SK-N-SH treated with all-trans-retinoic acid at 6 μM for 48 hours (cell line): ENCODE results near the gene SBSN.

ENCODE experiments used
- ARNTL ChIP-seq: fragments of 450-650 bp; formaldehyde crosslinking; IDR thresholded peaks from 2 replicates; pipeline ENCODE4 v1.5.0; 2020; ENCODE audit warnings: low read depth, mild to moderate bottlenecking, moderate library complexity, borderline replicate concordance
- ESRRG ChIP-seq: fragments of 250-450 bp; sonication (Bioruptor Pico); IDR thresholded peaks from 2 replicates; pipeline ENCODE4 v1.6.1; 2021; ENCODE audit warnings: mild to moderate bottlenecking
- OSR1 ChIP-seq: fragments of 250-450 bp; sonication (Bioruptor Pico); IDR thresholded peaks from 2 replicates; pipeline ENCODE4 v1.8.0; 2022; ENCODE audit warnings: moderate library complexity, mild to moderate bottlenecking, inconsistent platforms
- PPARA ChIP-seq: fragments of 250-450 bp; sonication (Bioruptor Pico); IDR thresholded peaks from 2 replicates; pipeline ENCODE4 v1.5.0; 2020; ENCODE audit warnings: mild to moderate bottlenecking, borderline replicate concordance
- RARB ChIP-seq: fragments of 250-450 bp; sonication (Bioruptor Pico); IDR thresholded peaks from 2 replicates; pipeline ENCODE4 v1.8.0; 2021; ENCODE audit warnings: mild to moderate bottlenecking, moderate library complexity
- SNAI2 ChIP-seq: fragments of 250-450 bp; sonication (Bioruptor Pico); IDR thresholded peaks from 2 replicates; pipeline ENCODE4 v1.5.0; 2020; ENCODE audit warnings: mild to moderate bottlenecking, moderate library complexity
- TOX ChIP-seq: fragments of 250-450 bp; sonication (Bioruptor Pico); IDR thresholded peaks from 2 replicates; pipeline ENCODE4 v1.8.0; 2021; ENCODE audit warnings: mild to moderate bottlenecking, moderate library complexity, borderline replicate concordance
- ZNF565 ChIP-seq: fragments of 450-650 bp; formaldehyde crosslinking; conservative IDR thresholded peaks from 2 replicates; pipeline ENCODE4 v1.5.0; 2020; ENCODE audit warnings: low read depth, mild to moderate bottlenecking, moderate library complexity
- ZNF70 ChIP-seq: fragments of 450-650 bp; formaldehyde crosslinking; IDR thresholded peaks from 2 replicates; pipeline ENCODE4 v1.5.0; 2020; ENCODE audit warnings: mild to moderate bottlenecking, moderate library complexity
- ZNF8 ChIP-seq: fragments of 450-650 bp; formaldehyde crosslinking; IDR thresholded peaks from 2 replicates; pipeline ENCODE4 v1.5.0; 2020; ENCODE audit warnings: mild to moderate bottlenecking, moderate library complexity
- TF ChIP-seq, protein P1 (sequence below): fragments of 250-450 bp; sonication (Bioruptor Pico); IDR thresholded peaks from 2 replicates; pipeline ENCODE4 v1.8.0; 2020; ENCODE audit warnings: mild to moderate bottlenecking, moderate library complexity, borderline replicate concordance
- TF ChIP-seq, protein P2 (sequence below): fragments of 250-450 bp; sonication (Bioruptor Pico); IDR thresholded peaks from 2 replicates; pipeline ENCODE4 v1.5.1; 2020; ENCODE audit warnings: low read depth, mild to moderate bottlenecking, moderate library complexity

Gene SBSN

DNA sequence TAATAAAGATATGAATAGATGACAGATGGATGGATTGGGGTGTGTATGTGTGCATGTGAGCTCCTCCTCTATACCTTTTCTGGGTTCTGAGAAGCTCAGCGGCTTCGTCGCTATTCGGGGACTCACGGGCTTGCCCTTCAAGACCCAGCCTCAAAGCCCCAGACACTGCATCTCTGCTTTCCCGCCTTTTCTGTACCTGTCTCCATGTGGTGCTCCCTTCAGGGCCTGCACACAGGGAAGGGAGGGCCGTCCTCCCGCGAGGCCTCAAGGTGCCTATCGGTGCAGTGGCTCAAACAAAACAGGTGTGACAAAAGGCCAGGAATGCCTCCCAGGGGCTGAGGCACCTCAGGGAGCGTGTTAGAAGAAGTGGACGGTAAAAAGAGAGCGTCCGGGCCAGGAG, 54.0 kb downstream of the SBSN start (continued):
- TF ChIP-seq, protein P1, sequence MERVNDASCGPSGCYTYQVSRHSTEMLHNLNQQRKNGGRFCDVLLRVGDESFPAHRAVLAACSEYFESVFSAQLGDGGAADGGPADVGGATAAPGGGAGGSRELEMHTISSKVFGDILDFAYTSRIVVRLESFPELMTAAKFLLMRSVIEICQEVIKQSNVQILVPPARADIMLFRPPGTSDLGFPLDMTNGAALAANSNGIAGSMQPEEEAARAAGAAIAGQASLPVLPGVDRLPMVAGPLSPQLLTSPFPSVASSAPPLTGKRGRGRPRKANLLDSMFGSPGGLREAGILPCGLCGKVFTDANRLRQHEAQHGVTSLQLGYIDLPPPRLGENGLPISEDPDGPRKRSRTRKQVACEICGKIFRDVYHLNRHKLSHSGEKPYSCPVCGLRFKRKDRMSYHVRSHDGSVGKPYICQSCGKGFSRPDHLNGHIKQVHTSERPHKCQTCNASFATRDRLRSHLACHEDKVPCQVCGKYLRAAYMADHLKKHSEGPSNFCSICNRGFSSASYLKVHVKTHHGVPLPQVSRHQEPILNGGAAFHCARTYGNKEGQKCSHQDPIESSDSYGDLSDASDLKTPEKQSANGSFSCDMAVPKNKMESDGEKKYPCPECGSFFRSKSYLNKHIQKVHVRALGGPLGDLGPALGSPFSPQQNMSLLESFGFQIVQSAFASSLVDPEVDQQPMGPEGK (CRISPR knock-in tag): no peak
- TF ChIP-seq RARB: no peak
- no peak for TF ChIP-seq ESRRG (CRISPR knock-in tag)
- no peak for TF ChIP-seq TOX (CRISPR knock-in tag)
- TF ChIP-seq ZNF565 (CRISPR knock-in tag): no peak
- TF ChIP-seq PPARA (CRISPR knock-in tag): no peak
- TF ChIP-seq, protein P2, sequence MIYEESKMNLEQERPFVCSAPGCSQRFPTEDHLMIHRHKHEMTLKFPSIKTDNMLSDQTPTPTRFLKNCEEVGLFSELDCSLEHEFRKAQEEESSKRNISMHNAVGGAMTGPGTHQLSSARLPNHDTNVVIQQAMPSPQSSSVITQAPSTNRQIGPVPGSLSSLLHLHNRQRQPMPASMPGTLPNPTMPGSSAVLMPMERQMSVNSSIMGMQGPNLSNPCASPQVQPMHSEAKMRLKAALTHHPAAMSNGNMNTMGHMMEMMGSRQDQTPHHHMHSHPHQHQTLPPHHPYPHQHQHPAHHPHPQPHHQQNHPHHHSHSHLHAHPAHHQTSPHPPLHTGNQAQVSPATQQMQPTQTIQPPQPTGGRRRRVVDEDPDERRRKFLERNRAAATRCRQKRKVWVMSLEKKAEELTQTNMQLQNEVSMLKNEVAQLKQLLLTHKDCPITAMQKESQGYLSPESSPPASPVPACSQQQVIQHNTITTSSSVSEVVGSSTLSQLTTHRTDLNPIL (CRISPR knock-in tag): no peak
- no peak for TF ChIP-seq OSR1 (CRISPR knock-in tag)
- TF ChIP-seq SNAI2 (CRISPR knock-in tag): no peak
- no peak for TF ChIP-seq ARNTL (CRISPR knock-in tag)
- no peak for TF ChIP-seq ZNF70 (CRISPR knock-in tag)
- no peak for TF ChIP-seq ZNF8 (CRISPR knock-in tag)
